ENCODE results near the gene CPNE4.

GRCh38 chr3:131846296-131846924 lies 188.4 kb downstream of the CPNE4 start:
- TF ChIP-seq CTCF (IDR thresholded peaks at IDR 0.05 in 8 of 11, conservative IDR thresholded peaks at IDR 0.05 in 3 of 11), result no peak
- TF ChIP-seq POLR2A (IDR thresholded peaks at IDR 0.05), result no peak
